Gastroesophageal sphincter (tissue), 3 donors: ENCODE results near the gene MESD.

Source experiments
- CTCF ChIP-seq, 4 experiments: fragments of 200-600 bp in 2 of 4; fragments of 450-650 bp in 2 of 4; sonication (generic) in 1 of 4; IDR thresholded peaks; one replicate each; pipeline ENCODE4 v1.5.1; 2017 to 2019; ENCODE audit warnings: antibody characterized with exemption in 4 of 4, mild to moderate bottlenecking in 2 of 4, moderate library complexity in 2 of 4
- EP300 ChIP-seq: sonication (generic); formaldehyde crosslinking; IDR thresholded peaks from one replicate; pipeline ENCODE4 v1.6.1; 2017; ENCODE audit warnings: antibody characterized with exemption, mild to moderate bottlenecking
- POLR2A ChIP-seq, 2 donors: fragments of 450-650 bp; IDR thresholded peaks; one replicate each; pipeline ENCODE4 v1.6.1; 2017; ENCODE audit warnings: antibody characterized with exemption in 2 of 2, mild to moderate bottlenecking in 2 of 2, moderate library complexity in 1 of 2
- POLR2AphosphoS5 ChIP-seq: sonication (generic); formaldehyde crosslinking; IDR thresholded peaks from one replicate; pipeline ENCODE4 v1.6.1; 2017; ENCODE audit warnings: antibody characterized with exemption

DNA sequence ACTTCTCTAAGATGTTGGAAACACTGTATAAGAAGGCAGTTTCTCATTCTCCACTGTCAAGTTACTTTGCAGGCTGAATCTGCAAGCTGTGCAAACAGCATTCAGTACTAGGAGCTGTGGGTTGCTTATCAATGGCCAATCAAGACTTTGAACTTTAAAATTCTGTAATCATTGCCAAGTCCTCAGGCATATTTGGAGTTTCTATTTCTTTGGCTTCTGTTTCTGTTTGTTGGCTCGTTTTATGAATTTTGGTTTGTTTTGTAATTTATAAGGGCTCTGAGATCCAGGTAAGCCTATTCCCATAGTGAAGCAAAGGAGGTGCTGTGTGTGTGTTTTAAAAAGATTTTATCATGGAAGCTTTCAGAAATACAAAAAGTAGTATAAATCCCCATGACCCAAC is 43.2 kb upstream of the MESD start:
- TF ChIP-seq CTCF (IDR thresholded peaks at IDR 0.05), result no peak
- TF ChIP-seq POLR2A (IDR thresholded peaks at IDR 0.05), result no peak
- TF ChIP-seq POLR2AphosphoS5, result no peak
- no peak for TF ChIP-seq EP300
